ENCODE data around the gene TIMP2. TPM values are rescaled to one million over a fixed set of nuclear protein-coding genes. Genes with fewer than 3 reads are reported as not detected.
A peak's percentile ranks its signal among the peaks of the same experiment; 100 is the strongest.
"Not testable (repeated sequence)": the region's sequence is repeated elsewhere in the genome, so short reads cannot be mapped to it uniquely, and the experiment has no call there.

Gene TIMP2
- total RNA-seq, 2 donors from 2014 or later: 0.74 to 0.86 TPM

DNA sequence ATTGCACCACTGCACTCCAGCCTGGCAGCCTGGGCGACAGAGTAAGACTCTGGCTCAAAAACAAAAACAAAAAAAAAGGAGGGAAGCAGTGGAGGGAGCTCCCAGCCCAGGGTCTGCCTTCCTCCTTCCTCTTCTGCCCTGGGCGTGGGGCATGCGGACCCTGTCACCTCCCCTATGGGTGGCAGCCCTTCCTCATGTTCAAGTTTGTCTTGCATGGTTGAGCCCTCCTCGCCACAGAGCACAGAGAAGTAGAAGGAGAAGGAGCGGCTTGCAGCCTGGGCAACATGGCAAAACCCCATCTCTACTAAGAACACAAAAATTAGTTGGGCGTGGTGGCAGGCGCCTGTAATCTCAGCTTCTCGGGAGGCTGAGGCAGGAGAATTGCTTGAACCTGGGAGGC is 21.4 kb upstream of the TIMP2 start:
- ATAC-seq (replicated peaks): no peak
- no peaks in the 10 kb centered on the region for H3K4me1 Mint-ChIP-seq
- H3K36me3 Mint-ChIP-seq (ENCODE audit: low read depth): no peaks in the 10 kb centered on the region
- H3K4me3 Mint-ChIP-seq: no peak overlapping the region
- H3K27ac Mint-ChIP-seq: no peak overlapping the region
- peaks cover 7% of the 10 kb centered on the region for H3K27me3 Mint-ChIP-seq
- H3K9me3 Mint-ChIP-seq: peaks cover 5% of the 10 kb centered on the region

DNA sequence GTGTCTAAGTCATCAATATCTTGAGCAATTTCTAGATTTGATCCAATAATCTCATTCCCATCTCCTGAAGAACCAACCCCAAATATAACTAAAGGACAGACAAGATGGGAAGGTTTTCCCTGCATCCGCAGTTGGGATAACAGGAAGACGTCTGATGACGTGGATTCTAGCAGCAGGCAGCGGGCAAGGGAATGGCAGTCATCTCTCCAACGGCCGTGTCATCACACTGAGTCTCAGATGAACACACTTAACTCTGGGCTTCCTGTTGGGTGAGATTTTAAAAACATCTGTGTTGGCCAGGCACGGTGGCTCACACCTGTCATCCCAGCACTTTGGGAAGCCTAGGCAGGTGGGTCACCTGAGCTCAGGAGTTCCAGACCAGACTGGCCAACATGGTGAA is 20.9 kb upstream of the TIMP2 start:
- Mint-ChIP-seq H3K36me3 (ENCODE audit: low read depth) (no peaks in the 10 kb centered on the region), H3K4me3 (no peak overlapping the region), H3K27ac (no peak overlapping the region), H3K9me3 (peaks cover 5% of the 10 kb centered on the region), H3K27me3 (peaks cover 7% of the 10 kb centered on the region), H3K4me1 (no peaks in the 10 kb centered on the region)
- ATAC-seq (replicated peaks): no peak

DNA sequence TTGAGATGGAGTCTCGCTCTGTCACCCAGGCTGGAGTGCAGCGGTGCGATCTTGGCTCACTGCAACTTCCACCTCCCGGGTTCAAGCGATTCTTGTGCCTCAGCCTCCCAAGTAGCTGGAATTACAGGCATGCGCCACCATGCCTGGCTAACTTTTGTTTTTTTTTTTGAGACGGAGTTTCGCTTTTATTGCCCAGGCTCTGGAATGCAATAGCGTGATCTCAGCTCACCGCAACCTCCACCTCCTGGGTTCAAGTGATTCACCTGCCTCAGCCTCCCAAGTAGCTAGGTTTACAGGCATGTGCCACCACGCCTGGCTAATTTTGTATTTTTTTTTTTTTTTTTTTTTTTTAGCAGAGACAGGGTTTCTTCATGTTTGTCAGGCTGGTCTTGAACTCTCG is 20.3 kb upstream of the TIMP2 start:
- H3K9me3 Mint-ChIP-seq; H3K27me3 Mint-ChIP-seq; ATAC-seq (replicated peaks); H3K4me3 Mint-ChIP-seq; H3K4me1 Mint-ChIP-seq; H3K36me3 Mint-ChIP-seq (ENCODE audit: low read depth); H3K27ac Mint-ChIP-seq: not testable (repeated sequence)

DNA sequence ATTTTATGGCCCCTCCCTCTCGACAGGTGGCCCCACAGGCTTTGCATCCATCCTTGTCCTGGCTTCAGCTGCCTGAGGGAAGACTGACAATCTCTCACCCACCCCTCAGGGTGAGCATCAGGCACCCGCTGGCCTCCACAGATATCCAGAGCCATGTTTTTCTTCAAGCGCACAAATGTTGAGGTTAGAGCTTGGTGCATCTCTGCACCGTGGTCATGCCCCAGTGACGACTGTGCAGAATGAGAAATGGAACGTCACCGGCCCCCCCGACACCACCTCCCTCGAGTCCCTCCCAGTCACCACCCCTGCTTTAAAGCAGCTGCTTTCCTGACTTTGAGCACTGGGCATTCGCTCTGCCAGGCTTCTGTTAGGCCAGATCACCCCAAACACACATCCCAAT is 19.8 kb upstream of the TIMP2 start:
- Mint-ChIP-seq H3K4me3 (no peak overlapping the region), H3K36me3 (ENCODE audit: low read depth) (no peaks in the 10 kb centered on the region), H3K27ac (no peak overlapping the region), H3K4me1 (no peaks in the 10 kb centered on the region), H3K9me3 (no peaks in the 10 kb centered on the region), H3K27me3 (peaks cover 7% of the 10 kb centered on the region)
- ATAC-seq (replicated peaks): no peak

- H3K4me1 Mint-ChIP-seq: no peaks in the 10 kb centered on the region
- no peak overlapping the region for H3K4me3 Mint-ChIP-seq
- H3K27me3 Mint-ChIP-seq: peaks cover 7% of the 10 kb centered on the region
- H3K36me3 Mint-ChIP-seq (ENCODE audit: low read depth): no peaks in the 10 kb centered on the region
- no peak overlapping the region for H3K27ac Mint-ChIP-seq
- ATAC-seq (replicated peaks): no peak
- H3K9me3 Mint-ChIP-seq: no peaks in the 10 kb centered on the region
These were observed 18.8 kb upstream of the TIMP2 start for GRCh38 chr17:78944026-78944425.

DNA sequence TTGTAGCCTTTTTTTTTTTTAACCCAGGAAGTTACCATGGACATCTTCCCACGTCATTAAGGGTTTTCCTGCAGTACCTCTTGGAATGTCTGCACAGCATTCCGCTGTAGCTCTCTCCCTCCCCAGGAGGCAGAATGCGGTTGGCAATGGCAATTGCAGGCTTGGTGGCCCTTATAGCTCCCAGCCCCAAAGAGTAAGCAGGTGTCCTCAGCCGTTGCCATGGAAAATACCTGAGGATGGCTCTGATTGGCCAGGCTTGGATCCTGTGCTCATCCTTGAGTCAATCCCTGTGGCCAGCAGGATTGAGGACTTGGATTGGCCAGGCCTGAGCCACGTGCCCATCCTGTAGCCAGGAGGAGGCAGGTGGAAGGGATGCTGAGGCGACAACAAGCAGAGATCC is 15.5 kb upstream of the TIMP2 start:
- peaks cover 7% of the 10 kb centered on the region for H3K27me3 Mint-ChIP-seq
- no peak overlapping the region for H3K27ac Mint-ChIP-seq
- no peak for ATAC-seq (replicated peaks)
- H3K4me1 Mint-ChIP-seq: no peaks in the 10 kb centered on the region
- no peak overlapping the region for H3K4me3 Mint-ChIP-seq
- no peaks in the 10 kb centered on the region for H3K9me3 Mint-ChIP-seq
- no peaks in the 10 kb centered on the region for H3K36me3 Mint-ChIP-seq (ENCODE audit: low read depth)

DNA sequence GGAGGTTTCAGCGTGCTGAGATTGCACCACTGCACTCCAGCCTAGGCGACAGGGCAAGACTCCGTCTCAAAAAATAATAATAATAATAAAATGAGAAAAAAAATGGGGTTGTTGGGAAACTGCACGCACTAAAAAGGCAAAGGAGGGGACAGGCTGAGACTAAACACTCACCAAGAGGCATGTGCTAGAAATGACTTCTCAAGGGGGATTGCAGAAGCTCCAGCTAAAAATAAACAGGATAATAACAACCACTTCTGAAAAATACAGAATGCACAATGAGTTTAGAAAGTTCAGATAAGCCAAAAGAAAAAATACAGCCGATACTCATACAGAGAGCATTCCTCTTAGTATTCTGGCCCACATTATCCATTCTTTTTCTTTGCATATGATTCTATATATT is 15.1 kb upstream of the TIMP2 start:
- Mint-ChIP-seq H3K27me3 (peaks cover 10% of the 10 kb centered on the region), H3K4me3 (no peak overlapping the region), H3K9me3 (no peaks in the 10 kb centered on the region), H3K27ac (no peak overlapping the region), H3K36me3 (ENCODE audit: low read depth) (no peaks in the 10 kb centered on the region), H3K4me1 (no peaks in the 10 kb centered on the region)
- ATAC-seq (replicated peaks): no peak

DNA sequence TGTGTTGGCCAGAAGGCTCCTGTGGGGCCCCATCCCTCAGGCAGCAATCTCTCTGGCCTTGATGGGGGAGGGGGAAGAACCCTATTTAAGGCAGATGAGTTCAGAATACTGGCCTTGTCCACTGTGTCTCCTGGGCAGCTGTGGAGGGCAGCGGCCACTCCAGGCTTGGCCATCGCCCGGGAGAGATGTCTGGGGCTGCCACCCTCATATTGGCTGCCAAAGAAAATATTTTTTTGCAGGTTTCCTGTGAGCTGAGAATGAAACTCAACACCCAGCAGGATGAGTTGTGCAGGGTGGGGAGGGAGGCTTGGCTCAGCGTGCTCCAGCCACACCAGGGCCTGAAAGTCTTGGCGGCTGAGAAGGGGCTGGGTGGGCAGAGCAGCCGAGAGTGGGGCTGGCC is 14.4 kb upstream of the TIMP2 start:
- H3K4me3 Mint-ChIP-seq: no peak overlapping the region
- H3K9me3 Mint-ChIP-seq: no peaks in the 10 kb centered on the region
- no peaks in the 10 kb centered on the region for H3K4me1 Mint-ChIP-seq
- H3K27me3 Mint-ChIP-seq: peaks cover 10% of the 10 kb centered on the region
- ATAC-seq (replicated peaks): no peak
- H3K27ac Mint-ChIP-seq: no peak overlapping the region
- no peaks in the 10 kb centered on the region for H3K36me3 Mint-ChIP-seq (ENCODE audit: low read depth)

GRCh38 chr17:78937561-78937960 is 12.4 kb upstream of the TIMP2 start:
- Mint-ChIP-seq H3K27ac (no peak overlapping the region), H3K27me3 (peaks cover 3% of the 10 kb centered on the region), H3K4me1 (peaks cover 4% of the 10 kb centered on the region), H3K4me3 (no peak overlapping the region), H3K9me3 (no peaks in the 10 kb centered on the region), H3K36me3 (ENCODE audit: low read depth) (no peaks in the 10 kb centered on the region)
- ATAC-seq (replicated peaks): no peak

DNA sequence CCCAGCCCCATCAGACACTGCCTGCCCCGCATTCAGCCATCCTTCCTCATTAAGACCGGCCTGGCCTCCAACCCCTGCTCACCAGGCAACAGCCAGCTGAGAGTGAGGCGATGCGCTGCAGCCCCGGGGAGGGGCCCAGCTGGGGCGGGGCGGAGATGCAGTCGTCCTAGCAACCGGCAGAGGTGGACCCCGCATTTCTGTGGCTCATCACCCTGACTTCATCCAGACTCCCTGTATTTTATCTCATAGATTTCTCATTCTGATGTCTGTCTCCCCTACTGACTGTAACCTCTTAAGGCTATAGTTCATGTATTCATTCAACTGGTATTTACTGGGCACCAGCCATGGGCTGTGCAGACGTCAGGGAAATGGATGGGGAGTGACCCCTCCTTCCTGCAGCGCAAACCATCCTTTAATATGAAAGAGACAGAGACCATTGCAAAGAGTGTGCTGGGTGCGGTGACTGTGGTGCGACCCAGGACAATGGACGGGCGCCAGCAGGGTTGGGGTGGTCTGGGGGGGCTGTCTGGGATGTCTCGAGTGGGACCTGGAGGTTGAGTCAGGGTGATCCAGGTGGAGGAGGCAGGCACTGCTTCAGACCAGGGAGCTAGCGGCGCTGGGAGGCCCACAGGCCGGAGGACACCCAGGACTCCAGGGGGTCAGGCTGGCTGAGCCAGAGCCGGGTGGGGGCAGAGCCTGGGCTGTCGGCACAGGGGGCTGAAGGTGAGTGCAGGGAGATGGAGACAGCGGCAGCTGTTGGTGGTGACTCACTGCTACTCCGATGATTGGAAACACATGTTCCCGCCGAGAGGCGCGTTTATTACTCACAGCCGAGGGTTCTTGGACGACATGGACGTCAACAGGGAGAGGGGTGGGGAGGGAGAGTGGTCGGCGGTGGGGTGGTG is 10.5 kb upstream of the TIMP2 start:
- no peaks in the 10 kb centered on the region for H3K36me3 Mint-ChIP-seq (ENCODE audit: low read depth)
- no peaks in the 10 kb centered on the region for H3K9me3 Mint-ChIP-seq
- H3K4me1 Mint-ChIP-seq: peaks cover 4% of the 10 kb centered on the region
- H3K4me3 Mint-ChIP-seq: no peak overlapping the region
- peak overlapping the region; percentile 54 for H3K27ac Mint-ChIP-seq
- H3K27me3 Mint-ChIP-seq: peaks cover 3% of the 10 kb centered on the region
- no peak for ATAC-seq (replicated peaks)

- Mint-ChIP-seq H3K4me3 (peak overlapping the region; percentile 64), H3K36me3 (ENCODE audit: low read depth) (no peaks in the 10 kb centered on the region), H3K27me3 (peaks cover 3% of the 10 kb centered on the region), H3K27ac (peak overlapping the region; percentile 74), H3K9me3 (no peaks in the 10 kb centered on the region), H3K4me1 (peaks cover 4% of the 10 kb centered on the region)
- ATAC-seq (replicated peaks): no peak
These were observed 9.7 kb upstream of the TIMP2 start for GRCh38 chr17:78934681-78935418.

GRCh38 chr17:78933959-78934568 is 8.9 kb upstream of the TIMP2 start:
- no peak for ATAC-seq (replicated peaks)
- Mint-ChIP-seq H3K36me3 (ENCODE audit: low read depth) (no peaks in the 10 kb centered on the region), H3K27ac (peak overlapping the region; percentile 92)

DNA sequence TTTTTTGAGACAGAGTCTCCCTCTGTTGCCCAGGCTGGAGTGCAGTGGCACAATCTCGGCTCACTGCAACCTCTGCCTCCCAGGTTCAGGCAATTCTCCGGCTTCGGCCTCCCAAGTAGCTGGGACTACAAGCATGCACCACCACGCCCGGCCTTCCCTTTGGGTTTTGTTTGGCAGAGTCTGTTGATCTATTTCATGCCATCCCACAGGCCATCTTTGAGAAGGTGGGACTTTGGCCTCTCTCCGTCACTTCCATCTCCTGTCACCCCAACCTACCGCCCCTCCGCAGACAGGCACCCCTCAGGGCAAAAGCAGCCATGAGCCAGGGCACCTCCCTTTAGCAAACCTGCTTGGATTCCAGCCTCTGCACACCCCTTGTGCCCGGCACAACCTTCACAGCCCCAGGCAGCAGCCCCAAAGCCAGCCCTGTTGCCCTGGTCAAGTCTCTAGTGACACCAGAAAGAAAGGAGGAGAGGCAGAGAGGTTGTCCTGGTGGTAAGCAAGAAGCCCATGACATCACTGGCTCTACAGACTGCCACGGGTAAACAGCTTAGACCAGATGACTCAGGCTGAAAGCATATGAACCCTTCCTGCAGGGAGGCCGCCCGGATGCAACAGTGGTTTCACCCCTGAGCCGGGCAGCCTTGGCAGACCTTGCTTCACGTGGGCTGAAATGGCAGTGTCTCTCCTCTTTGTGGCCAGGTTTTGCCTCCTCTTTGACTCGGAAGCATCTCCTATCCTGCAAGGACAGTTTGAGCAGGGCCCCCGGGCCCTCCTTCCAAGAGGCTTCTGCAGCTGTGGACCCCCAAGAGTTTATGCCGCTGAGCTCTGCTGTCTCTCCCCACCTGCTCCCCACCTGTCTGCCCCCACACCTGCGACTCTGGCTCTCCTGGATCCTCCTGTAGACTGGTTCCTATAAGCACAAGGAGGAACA is 8.1 kb upstream of the TIMP2 start:
- no peaks in the 10 kb centered on the region for H3K9me3 Mint-ChIP-seq
- peak overlapping the region; percentile 92 for H3K27ac Mint-ChIP-seq
- H3K4me1 Mint-ChIP-seq: peaks cover 4% of the 10 kb centered on the region
- no peaks in the 10 kb centered on the region for H3K36me3 Mint-ChIP-seq (ENCODE audit: low read depth)
- H3K27me3 Mint-ChIP-seq: peaks cover 3% of the 10 kb centered on the region
- peak overlapping the region; percentile 64 for H3K4me3 Mint-ChIP-seq
- ATAC-seq (replicated peaks): peak; percentile 100

More at GRCh38 chr17:78933959-78934568, 8.9 kb upstream of the TIMP2 start:
- Mint-ChIP-seq H3K27me3 (peaks cover 3% of the 10 kb centered on the region), H3K4me1 (peaks cover 4% of the 10 kb centered on the region), H3K4me3 (peak overlapping the region; percentile 64), H3K9me3 (no peaks in the 10 kb centered on the region)
